Spleen (tissue), 11 donors: ENCODE results near the gene N4BP2L2. TPM values are rescaled to one million over a fixed set of nuclear protein-coding genes. Genes with fewer than 3 reads are reported as not detected.
A peak's percentile ranks its signal among the peaks of the same experiment; 100 is the strongest.

ENCODE experiments used
- DNase-seq: peaks from one replicate; pipeline ENCODE4 v3.0.0-alpha.2; 2020
- H3K27ac ChIP-seq, 8 donors: fragments of 200-600 bp; sonication (generic) in 7 of 8; 1 replicate in 4 of 8; 2 replicates in 4 of 8; pipeline versions ENCODE4 v1.5.0 to v1.8.0; 2016 to 2021; ENCODE audit warnings: inconsistent platforms in 4 of 8, mild to moderate bottlenecking in 4 of 8, moderate library complexity in 1 of 8
- H3K27me3 ChIP-seq, 7 donors: fragments of 200-600 bp; sonication (generic) in 6 of 7; replicated peaks in 1 of 7; 1 replicate in 4 of 7; 2 replicates in 3 of 7; pipeline versions ENCODE4 v1.5.0 to v1.8.0; 2016 to 2021; ENCODE audit warnings: inconsistent platforms in 3 of 7, mild to moderate bottlenecking in 1 of 7
- H3K36me3 ChIP-seq, 6 donors: fragments of 200-600 bp; sonication (generic) in 5 of 6; 1 replicate in 4 of 6; 2 replicates in 2 of 6; pipeline versions ENCODE4 v1.5.0 to v1.8.0; 2016 to 2021; ENCODE audit warnings: inconsistent platforms in 2 of 6
- H3K4me1 ChIP-seq, 6 donors: fragments of 200-600 bp; sonication (generic) in 5 of 6; 1 replicate in 3 of 6; 2 replicates in 3 of 6; pipeline versions ENCODE4 v1.5.0 to v1.8.0; 2016 to 2021; ENCODE audit warnings: inconsistent platforms in 3 of 6
- H3K4me3 ChIP-seq, 8 donors: fragments of 200-600 bp; sonication (generic) in 7 of 8; 1 replicate in 4 of 8; 2 replicates in 4 of 8; pipeline versions ENCODE4 v1.5.0 to v1.8.0; 2016 to 2021; ENCODE audit warnings: inconsistent platforms in 4 of 8, mild to moderate bottlenecking in 4 of 8, moderate library complexity in 2 of 8
- H3K9me3 ChIP-seq, 8 donors: fragments of 200-600 bp; sonication (generic) in 7 of 8; 1 replicate in 4 of 8; 2 replicates in 4 of 8; pipeline versions ENCODE4 v1.5.0 to v1.8.0; 2016 to 2021; ENCODE audit warnings: inconsistent platforms in 4 of 8
- CTCF ChIP-seq, 11 experiments: fragments of 200-600 bp in 7 of 11; fragments of 450-650 bp in 4 of 11; sonication (generic) in 4 of 11; IDR thresholded peaks in 8 of 11; conservative IDR thresholded peaks in 3 of 11; 1 replicate in 7 of 11; 2 replicates in 4 of 11; pipeline versions ENCODE4 v1.4.0 to v1.8.0; 2016 to 2021; ENCODE audit warnings: antibody characterized with exemption in 11 of 11, inconsistent platforms in 4 of 11, mild to moderate bottlenecking in 1 of 11
- POLR2A ChIP-seq, 3 donors: fragments of 450-650 bp; IDR thresholded peaks; one replicate each; pipeline ENCODE4 v1.5.1; 2017; ENCODE audit warnings: antibody characterized with exemption in 3 of 3, mild to moderate bottlenecking in 1 of 3
- POLR2AphosphoS5 ChIP-seq, 3 donors: sonication (generic); formaldehyde crosslinking; IDR thresholded peaks; one replicate each; pipeline ENCODE4 v1.5.1; 2017; ENCODE audit warnings: antibody characterized with exemption in 3 of 3
- WGBS, 5 donors: extraction: QIAGEN DNeasy Blood & Tissue Kit in 3 of 5; methylation state at CpG; one replicate each; pipeline versions ENCODE4 v1.1.5 to v1.1.7; 2013 to 2018; 5-methylcytosine and 5-hydroxymethylcytosine counted together
- intact Hi-C: fragments of 100-400 bp; cut with DNase I; formaldehyde crosslinking; loops from one replicate; pipeline ENCODE4 v1.15.0; 2023; ENCODE audit warnings: low total_unique reads
- polyA plus RNA-seq, 3 donors: library from polyadenylated mRNA; stranded (reverse); fragments of 200-250 nt; gene quantifications; one replicate each; pipeline ENCODE4 v1.2.1, GENCODE V29; 2013
- total RNA-seq, 7 donors: library from RNA; depleted of rRNA in 3 of 7; stranded (reverse); fragments of >200 nt in 3 of 7; fragmentation: NEBNext Ultra II Directional in 4 of 7; extraction: Animal tissue kit (Norgen Biotek cat#: 25700) in 4 of 7; gene quantifications; one replicate each; pipeline versions ENCODE4 v1.1.0 to v1.2.1, GENCODE V29; 2016 to 2021
- donor health status: healthy with polysubstance abuse.
- donor health status: DM: no; HTN: no; CAD: no; lungs with moderate emphysema.
- donor health status: DM: no; HTN: no; CAD: no.
- donor health status: Bipolar disorder and iron deficiency.
- donor health status: healthy.
- donor health status: DM: no; HTN: no; CAD: no.
- donor health status: DM: yes; HTN: yes; CAD: no.

Gene N4BP2L2
- total and polyA plus RNA-seq, 10 donors, result 49.3 to 506 (median 185) TPM

- DNase-seq, result no peak
- WGBS, 5 donors, result 27 to 67% (median 55%) methylated on average over 1 of the region's 1 CpG
- H3K4me1 ChIP-seq, result peaks cover 63 to 86% (median 79%) of the 10 kb centered on the region in 6 donors
- H3K9me3 ChIP-seq, result no peaks in the 10 kb centered on the region
- H3K36me3 ChIP-seq, result peaks cover 0 to 31% (median 17%) of the 10 kb centered on the region in 6 donors
- no peak overlapping the region for H3K27ac ChIP-seq
- no peak for TF ChIP-seq CTCF (IDR thresholded peaks at IDR 0.05 in 8 of 11, conservative IDR thresholded peaks at IDR 0.05 in 3 of 11)
- no peak for TF ChIP-seq POLR2A (IDR thresholded peaks at IDR 0.05)
- no peak for TF ChIP-seq POLR2AphosphoS5 (IDR thresholded peaks at IDR 0.05)
- no peaks in the 10 kb centered on the region for H3K27me3 ChIP-seq
- intact Hi-C loops, result no loop called here
- H3K4me3 ChIP-seq, result peak overlapping the region in 2 of 8 donors; percentile 9 to 27
Measured at GRCh38 chr13:32535115-32535514, 3.5 kb downstream of the N4BP2L2 start.

GRCh38 chr13:32530841-32531253 lies 7.7 kb downstream of the N4BP2L2 start:
- DNase-seq, result no peak
- no peaks in the 10 kb centered on the region for H3K9me3 ChIP-seq
- intact Hi-C loops, result loop anchor here (5.0 kb wide), 1 partner anchor 51 kb away; no protein-coding TSS in a partner anchor
- peak overlapping the region in 3 of 8 donors; percentile 4 to 31 (median 13) for H3K4me3 ChIP-seq
- TF ChIP-seq CTCF (IDR thresholded peaks at IDR 0.05 in 8 of 11, conservative IDR thresholded peaks at IDR 0.05 in 3 of 11) (no peak), POLR2AphosphoS5 (IDR thresholded peaks at IDR 0.05) (no peak), POLR2A (IDR thresholded peaks at IDR 0.05) (no peak)
- peak overlapping the region in 7 of 8 donors; percentile 27 to 61 (median 56) for H3K27ac ChIP-seq
- WGBS, 5 donors, result 29 to 47% (median 40%) methylated on average over 2 of the region's 2 CpGs
- peaks cover 53 to 97% (median 84%) of the 10 kb centered on the region in 6 donors for H3K4me1 ChIP-seq
- no peaks in the 10 kb centered on the region for H3K27me3 ChIP-seq
- H3K36me3 ChIP-seq, result peaks cover 0 to 48% (median 14%) of the 10 kb centered on the region in 6 donors

- no peak for TF ChIP-seq POLR2AphosphoS5 (IDR thresholded peaks at IDR 0.05)
- no peak for TF ChIP-seq CTCF (IDR thresholded peaks at IDR 0.05 in 8 of 11, conservative IDR thresholded peaks at IDR 0.05 in 3 of 11)
- Histone ChIP-seq H3K36me3 (peaks cover 0 to 55% (median 12%) of the 10 kb centered on the region in 6 donors), H3K27ac (no peak overlapping the region), H3K27me3 (no peaks in the 10 kb centered on the region), H3K9me3 (no peaks in the 10 kb centered on the region), H3K4me3 (no peak overlapping the region), H3K4me1 (peaks cover 30 to 72% (median 59%) of the 10 kb centered on the region in 6 donors)
- DNase-seq, result no peak
- 79 to 92% (median 86%) methylated on average over 3 of the region's 3 CpGs for WGBS, 5 donors
- intact Hi-C loops, result no loop called here
Measured at GRCh38 chr13:32528358-32528757, 10.2 kb downstream of the N4BP2L2 start.

GRCh38 chr13:32527151-32527550 lies 11.4 kb downstream of the N4BP2L2 start:
- WGBS, 5 donors, result 84 to 93% (median 89%) methylated on average over 3 of the region's 3 CpGs

More at GRCh38 chr13:32527151-32527550, 11.4 kb downstream of the N4BP2L2 start:
- H3K36me3 ChIP-seq, result peaks cover 0 to 67% (median 12%) of the 10 kb centered on the region in 6 donors
- no peak for DNase-seq
- H3K27me3 ChIP-seq, result no peaks in the 10 kb centered on the region
- intact Hi-C loops, result no loop called here
- no peak overlapping the region for H3K4me3 ChIP-seq
- H3K9me3 ChIP-seq, result no peaks in the 10 kb centered on the region
- H3K4me1 ChIP-seq, result peaks cover 23 to 60% (median 48%) of the 10 kb centered on the region in 6 donors
- no peak overlapping the region for H3K27ac ChIP-seq
- TF ChIP-seq POLR2AphosphoS5 (IDR thresholded peaks at IDR 0.05) (no peak), POLR2A (IDR thresholded peaks at IDR 0.05) (no peak), CTCF (IDR thresholded peaks at IDR 0.05 in 8 of 11, conservative IDR thresholded peaks at IDR 0.05 in 3 of 11) (no peak)
